GM12878 (cell line): ENCODE results near the gene PRR14L. TPM values are rescaled to one million over a fixed set of nuclear protein-coding genes. Genes with fewer than 3 reads are reported as not detected.

Experiments
- BCLAF1 ChIP-seq: fragments of 450-650 bp; IDR thresholded peaks from 2 replicates; pipeline ENCODE4 v1.6.1; 2017; ENCODE audit warnings: antibody characterized with exemption, mild to moderate bottlenecking, moderate library complexity
- MAX ChIP-seq: IDR thresholded peaks from 2 replicates; pipeline ENCODE4 v1.6.1; 2012; ENCODE audit warnings: low read depth, low read length, improper control_type of control experiment
- NFYB ChIP-seq: IDR thresholded peaks from 2 replicates; pipeline ENCODE4 v1.6.1; 2011; ENCODE audit warnings: low read depth, mild to moderate bottlenecking, low read length, improper control_type of control experiment, moderate library complexity; ENCODE audit not compliant: insufficient read depth
- NRF1 ChIP-seq: conservative IDR thresholded peaks from 2 replicates; pipeline ENCODE4 v1.6.1; 2011; ENCODE audit warnings: mild to moderate bottlenecking, low read depth, low read length, improper control_type of control experiment
- PBX3 ChIP-seq: IDR thresholded peaks from 2 replicates; pipeline ENCODE4 v1.6.1; 2011; ENCODE audit warnings: mild to moderate bottlenecking, low read depth, low read length, moderate library complexity; ENCODE audit not compliant: insufficient replicate concordance
- POLR2A ChIP-seq: IDR thresholded peaks from 2 replicates; pipeline ENCODE4 v1.6.1; 2011; ENCODE audit warnings: low read depth, mild to moderate bottlenecking, low read length
- RAD51 ChIP-seq: fragments of 450-650 bp; IDR thresholded peaks from 2 replicates; pipeline ENCODE4 v1.6.1; 2016; ENCODE audit warnings: moderate library complexity, mild to moderate bottlenecking, inconsistent platforms
- SPI1 ChIP-seq: IDR thresholded peaks from 2 replicates; pipeline ENCODE4 v1.6.1; 2011; ENCODE audit warnings: low read depth, mild to moderate bottlenecking, low read length, moderate library complexity, borderline replicate concordance; ENCODE audit not compliant: insufficient read depth
- ZNF687 ChIP-seq: fragments of 450-650 bp; IDR thresholded peaks from 2 replicates; pipeline ENCODE4 v1.6.1; 2017; ENCODE audit warnings: mild to moderate bottlenecking, moderate library complexity
- polyA plus RNA-seq, 11 experiments: library from polyadenylated mRNA; depleted of rRNA in 4 of 11; unstranded in 6 of 11; stranded (reverse) in 5 of 11; fragments of >200 nt; fragmentation: Nextera tagmentation in 4 of 11; fragmentation: Illumina TruSeq in 1 of 11; extraction: Ambion mirVana in 4 of 11; extraction: Trizol in 1 of 11; gene quantifications; 1 replicate in 1 of 11; 2 replicates in 10 of 11; pipeline versions ENCODE4 v1.2.1 to v1.2.3, GENCODE V29; 2011 to 2016; ENCODE audit warnings: inconsistent platforms in 2 of 11, missing spikeins in 2 of 11, low read depth in 1 of 11
- total RNA-seq, 4 experiments: library from RNA; depleted of rRNA in 3 of 4; stranded (reverse); fragments of >200 nt in 3 of 4; fragmentation: Illumina TruSeq in 1 of 4; extraction: Trizol in 1 of 4; gene quantifications; 2 replicates each; pipeline versions ENCODE4 v1.2.1 to v1.2.3, GENCODE V29; 2013 to 2021

PRR14L gene
- total and polyA plus RNA-seq, 10 of the 15 experiments (the other 5 are each of a cell fraction or from before 2014, with no cell fraction given), result 4.2 to 49.0 (median 21.4) TPM

- TF ChIP-seq BCLAF1, result no peak
- TF ChIP-seq RAD51, result peak; percentile 97
- TF ChIP-seq SPI1, result peak; percentile 46; the same call in 1 of the 2 replicates
- peak; percentile 53; the same call in 1 of the 2 replicates for TF ChIP-seq ZNF687
- peak; percentile 71 for TF ChIP-seq NFYB
- no peak for TF ChIP-seq PBX3
- TF ChIP-seq POLR2A, result peak; percentile 74
- TF ChIP-seq NRF1, result peak; percentile 60
- TF ChIP-seq MAX, result peak; percentile 71; the same call in 1 of the 2 replicates
- TF ChIP-seq, all 136 proteins: peak for 15
Measured at GRCh38 chr22:31676700-31677099, 73.2 kb downstream of the PRR14L start (continued).
